Skeletal muscle satellite cell (primary cell): ENCODE measurements around the gene RAVER1. TPM values are rescaled to one million over a fixed set of nuclear protein-coding genes. Genes with fewer than 3 reads are reported as not detected.
A peak's percentile ranks its signal among the peaks of the same experiment; 100 is the strongest.
"Not testable (repeated sequence)": the region's sequence is repeated elsewhere in the genome, so short reads cannot be mapped to it uniquely, and the experiment has no call there.

Experiments
- H3K27me3 ChIP-seq: 2 replicates; pipeline ENCODE4 v1.7.0; 2013; ENCODE audit warnings: low read length; ENCODE audit not compliant: control insufficient read depth, insufficient read depth
- H3K36me3 ChIP-seq: 2 replicates; pipeline ENCODE4 v1.7.0; 2013; ENCODE audit warnings: mild to moderate bottlenecking, control low read depth, low read length; ENCODE audit not compliant: insufficient read depth
- H3K4me1 ChIP-seq: 2 replicates; pipeline ENCODE4 v1.7.0; 2013; ENCODE audit warnings: low read length; ENCODE audit not compliant: control insufficient read depth, insufficient read depth
- H3K4me2 ChIP-seq: 2 replicates; pipeline ENCODE4 v1.7.0; 2013; ENCODE audit warnings: mild to moderate bottlenecking, low read length
- H3K4me3 ChIP-seq: 2 replicates; pipeline ENCODE4 v1.7.0; 2013; ENCODE audit warnings: low read length
- H3K9ac ChIP-seq: 2 replicates; pipeline ENCODE4 v1.7.0; 2013; ENCODE audit warnings: mild to moderate bottlenecking, low read depth, low read length, moderate library complexity
- H3K9me3 ChIP-seq: replicated peaks from 2 replicates; pipeline ENCODE4 v1.7.0; 2013; ENCODE audit warnings: mild to moderate bottlenecking, control low read depth, low read length
- total RNA-seq: library from RNA; depleted of rRNA; stranded (reverse); fragments of >200 nt; gene quantifications from 2 replicates; pipeline ENCODE4 v1.2.3, GENCODE V29; 2012; rRNA removed

RAVER1 gene
- total RNA-seq, result 10.4 and 12.0 TPM in 2 replicates

GRCh38 chr19:10332965-10333757, at the start of gene RAVER1:
TSS of gene RAVER1 (minus strand) at chr19:10333529. CDS start at chr19:10333507, 22 bp downstream.
- Histone ChIP-seq H3K27me3 (no peaks in the 10 kb centered on the region), H3K4me3 (peak within 1 kb of the TSS; percentile 94), H3K9me3 (no peaks in the 10 kb centered on the region), H3K36me3 (peaks cover 21% of the 10 kb centered on the region), H3K4me2 (peak within 1 kb of the TSS; percentile 99), H3K4me1 (peaks cover 18% of the 10 kb centered on the region), H3K9ac (peak within 1 kb of the TSS; percentile 96)

GRCh38 chr19:10383223-10383499, 49.8 kb upstream of the RAVER1 start:
- H3K4me2 ChIP-seq, H3K36me3 ChIP-seq, H3K9me3 ChIP-seq, H3K4me3 ChIP-seq, H3K27me3 ChIP-seq, H3K9ac ChIP-seq: not testable (repeated sequence)
- peaks cover 10% of the 10 kb centered on the region for H3K4me1 ChIP-seq

GRCh38 chr19:10380313-10381102, 47.2 kb upstream of the RAVER1 start, which contains the start of gene TYK2:
TSS of gene TYK2 (minus strand) at chr19:10380572. CDS start at chr19:10378406, 2,166 bp downstream.
- Histone ChIP-seq H3K36me3 (peaks cover 12% of the 10 kb centered on the region), H3K27me3 (no peaks in the 10 kb centered on the region), H3K4me2 (peak within 1 kb of the TSS; percentile 94)

GRCh38 chr19:10379880-10380312, 46.6 kb upstream of the RAVER1 start:
- Histone ChIP-seq H3K36me3 (peaks cover 12% of the 10 kb centered on the region), H3K27me3 (no peaks in the 10 kb centered on the region), H3K4me2 (peak overlapping the region; percentile 92), H3K9me3 (no peaks in the 10 kb centered on the region), H3K4me1 (peaks cover 10% of the 10 kb centered on the region), H3K9ac (peak overlapping the region; percentile 89), H3K4me3 (peak overlapping the region; percentile 90)

More at GRCh38 chr19:10380313-10381102, 47.2 kb upstream of the RAVER1 start, which contains the start of gene TYK2:
- Histone ChIP-seq H3K9ac (peak within 1 kb of the TSS; percentile 89), H3K4me1 (peaks cover 10% of the 10 kb centered on the region), H3K9me3 (no peaks in the 10 kb centered on the region), H3K4me3 (peak within 1 kb of the TSS; percentile 90)

GRCh38 chr19:10378124-10378523, 44.8 kb upstream of the RAVER1 start:
- no peaks in the 10 kb centered on the region for H3K27me3 ChIP-seq
- no peak overlapping the region for H3K4me2 ChIP-seq
- peaks cover 10% of the 10 kb centered on the region for H3K4me1 ChIP-seq
- no peak overlapping the region for H3K4me3 ChIP-seq
- peaks cover 16% of the 10 kb centered on the region for H3K36me3 ChIP-seq
- no peaks in the 10 kb centered on the region for H3K9me3 ChIP-seq
- H3K9ac ChIP-seq, result no peak overlapping the region

- H3K27me3 ChIP-seq, H3K9ac ChIP-seq, H3K4me2 ChIP-seq, H3K4me3 ChIP-seq, H3K9me3 ChIP-seq: not testable (repeated sequence)
- peaks cover 16% of the 10 kb centered on the region for H3K36me3 ChIP-seq
- peaks cover 10% of the 10 kb centered on the region for H3K4me1 ChIP-seq
These were observed 43.9 kb upstream of the RAVER1 start for GRCh38 chr19:10377140-10377640.

- Histone ChIP-seq H3K4me3 (no peak overlapping the region), H3K4me1 (peaks cover 5% of the 10 kb centered on the region), H3K36me3 (peaks cover 16% of the 10 kb centered on the region), H3K9ac (no peak overlapping the region), H3K27me3 (no peaks in the 10 kb centered on the region), H3K4me2 (no peak overlapping the region), H3K9me3 (no peaks in the 10 kb centered on the region)
These were observed 41.6 kb upstream of the RAVER1 start for GRCh38 chr19:10374931-10375330.

- Histone ChIP-seq H3K36me3 (peaks cover 30% of the 10 kb centered on the region), H3K27me3 (no peaks in the 10 kb centered on the region), H3K4me3 (no peak overlapping the region), H3K9ac (no peak overlapping the region), H3K9me3 (no peaks in the 10 kb centered on the region), H3K4me1 (no peaks in the 10 kb centered on the region), H3K4me2 (no peak overlapping the region)
These were observed 39.4 kb upstream of the RAVER1 start for GRCh38 chr19:10372690-10373089.

- peaks cover 48% of the 10 kb centered on the region for H3K36me3 ChIP-seq
These were observed 34.9 kb upstream of the RAVER1 start for GRCh38 chr19:10368101-10368803.

GRCh38 chr19:10366950-10367512, 33.7 kb upstream of the RAVER1 start:
- H3K36me3 ChIP-seq, result peaks cover 48% of the 10 kb centered on the region
- H3K4me3 ChIP-seq, H3K9me3 ChIP-seq, H3K4me1 ChIP-seq, H3K9ac ChIP-seq, H3K27me3 ChIP-seq, H3K4me2 ChIP-seq: not testable (repeated sequence)

More at GRCh38 chr19:10368101-10368803, 34.9 kb upstream of the RAVER1 start:
- Histone ChIP-seq H3K9me3 (no peaks in the 10 kb centered on the region), H3K4me1 (no peaks in the 10 kb centered on the region), H3K9ac (no peak overlapping the region), H3K27me3 (no peaks in the 10 kb centered on the region), H3K4me2 (no peak overlapping the region), H3K4me3 (no peak overlapping the region)

GRCh38 chr19:10365518-10365917, 32.2 kb upstream of the RAVER1 start:
- Histone ChIP-seq H3K4me2 (no peak overlapping the region), H3K9me3 (no peaks in the 10 kb centered on the region), H3K27me3 (no peaks in the 10 kb centered on the region), H3K9ac (no peak overlapping the region), H3K36me3 (peaks cover 61% of the 10 kb centered on the region), H3K4me3 (no peak overlapping the region), H3K4me1 (no peaks in the 10 kb centered on the region)
